ENCODE data around the gene CCL27. TPM values are rescaled to one million over a fixed set of nuclear protein-coding genes. Genes with fewer than 3 reads are reported as not detected.

The CCL27 gene
- total RNA-seq, 1 experiment from 2014 or later = 0.95 TPM

DNA sequence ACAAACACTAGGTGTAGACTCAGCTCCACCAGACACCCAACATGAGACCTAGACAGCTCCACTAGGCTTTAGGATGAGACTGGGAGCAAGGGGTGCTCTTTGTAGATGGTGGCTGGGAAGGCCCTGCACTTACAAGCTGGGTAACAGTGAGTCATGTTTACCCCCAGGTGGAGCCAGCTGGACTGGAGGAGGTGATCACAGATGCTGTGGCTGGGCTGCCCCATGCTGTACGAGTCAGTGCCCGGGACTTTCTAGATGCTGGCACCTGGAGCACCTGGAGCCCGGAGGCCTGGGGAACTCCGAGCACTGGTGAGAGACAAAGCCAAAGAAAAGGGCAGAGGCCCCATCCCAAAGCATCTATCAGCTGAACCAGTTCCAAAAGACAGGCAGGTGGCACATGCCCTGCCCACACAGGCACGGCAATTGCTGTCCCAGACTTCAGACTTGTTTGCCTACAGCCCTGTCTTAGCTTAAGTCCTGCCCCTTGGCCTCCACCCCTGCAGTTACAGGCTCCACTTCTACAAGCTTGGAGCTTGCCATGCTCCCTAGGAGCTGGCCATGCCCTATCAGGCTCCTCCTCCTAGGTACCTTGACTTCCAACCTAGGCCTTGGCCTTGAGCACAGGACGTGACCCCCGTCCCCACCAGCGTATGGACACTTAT, 2.7 kb downstream of the CCL27 start:
- DNase-seq (ENCODE audit: low read depth, low spot score) = no peak
- H3K4me3 ChIP-seq (ENCODE audit: low read depth in 2 of 2, low read length in 2 of 2) = no peak overlapping the region
- intact Hi-C loops (cut with micrococcal nuclease; ENCODE audit: unreplicated experiment) (no loop called here), in situ Hi-C loops (cut with HindIII; ENCODE audit: low pct_unique_long_range_greater_than_20kb, low sequenced_read_pairs) (no loop called here)
- no peaks in the 10 kb centered on the region for H3K9me3 ChIP-seq (ENCODE audit: control insufficient read depth, insufficient read depth, low read depth, low read length)
- ATAC-seq = peak; percentile 19; the same call in 1 of the 2 replicates
- H3K27me3 ChIP-seq (ENCODE audit: control insufficient read depth, insufficient read depth, low read length) = no peaks in the 10 kb centered on the region
- ChIA-PET CTCF (interaction anchor here (1.9 kb wide), 1 partner anchor 13 kb away, joined by 4 read pairs; the partner anchor contains the start of gene GALT), POLR2A (no interaction called here)
- TF ChIP-seq POLR2AphosphoS5 (IDR thresholded peaks at IDR 0.05; ENCODE audit: low read depth, low read length) (no peak), SIN3A (IDR thresholded peaks at IDR 0.05; ENCODE audit: borderline replicate concordance, insufficient read depth, low read depth, low read length) (no peak), TCF7L2 (IDR thresholded peaks at IDR 0.05; ENCODE audit: low read depth, low read length) (no peak), REST (IDR thresholded peaks at IDR 0.05; ENCODE audit: insufficient read depth in 1 of 2, low read depth in 2 of 2, low read length in 1 of 2) (no peak)
- TF ChIP-seq, protein P1, sequence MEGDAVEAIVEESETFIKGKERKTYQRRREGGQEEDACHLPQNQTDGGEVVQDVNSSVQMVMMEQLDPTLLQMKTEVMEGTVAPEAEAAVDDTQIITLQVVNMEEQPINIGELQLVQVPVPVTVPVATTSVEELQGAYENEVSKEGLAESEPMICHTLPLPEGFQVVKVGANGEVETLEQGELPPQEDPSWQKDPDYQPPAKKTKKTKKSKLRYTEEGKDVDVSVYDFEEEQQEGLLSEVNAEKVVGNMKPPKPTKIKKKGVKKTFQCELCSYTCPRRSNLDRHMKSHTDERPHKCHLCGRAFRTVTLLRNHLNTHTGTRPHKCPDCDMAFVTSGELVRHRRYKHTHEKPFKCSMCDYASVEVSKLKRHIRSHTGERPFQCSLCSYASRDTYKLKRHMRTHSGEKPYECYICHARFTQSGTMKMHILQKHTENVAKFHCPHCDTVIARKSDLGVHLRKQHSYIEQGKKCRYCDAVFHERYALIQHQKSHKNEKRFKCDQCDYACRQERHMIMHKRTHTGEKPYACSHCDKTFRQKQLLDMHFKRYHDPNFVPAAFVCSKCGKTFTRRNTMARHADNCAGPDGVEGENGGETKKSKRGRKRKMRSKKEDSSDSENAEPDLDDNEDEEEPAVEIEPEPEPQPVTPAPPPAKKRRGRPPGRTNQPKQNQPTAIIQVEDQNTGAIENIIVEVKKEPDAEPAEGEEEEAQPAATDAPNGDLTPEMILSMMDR (IDR thresholded peaks at IDR 0.05) = no peak
- H3K4me1 ChIP-seq (ENCODE audit: control insufficient read depth, insufficient read depth, low read length) = peaks cover 8% of the 10 kb centered on the region; the same call in 1 of the 2 replicates
- H3K36me3 ChIP-seq (ENCODE audit: control insufficient read depth, insufficient read depth, low read length) = no peaks in the 10 kb centered on the region
- H3K27ac ChIP-seq (ENCODE audit: low read length) = no peak overlapping the region
- BruUV-seq (replicated peaks) = no TSS peak

- CTCF ChIA-PET = no interaction called here
- Histone ChIP-seq H3K9me3 (ENCODE audit: control insufficient read depth, insufficient read depth, low read depth, low read length) (no peaks in the 10 kb centered on the region), H3K27me3 (ENCODE audit: control insufficient read depth, insufficient read depth, low read length) (no peaks in the 10 kb centered on the region), H3K4me1 (ENCODE audit: control insufficient read depth, insufficient read depth, low read length) (peaks cover under 1% of the 10 kb centered on the region), H3K36me3 (ENCODE audit: control insufficient read depth, insufficient read depth, low read length) (no peaks in the 10 kb centered on the region), H3K4me3 (ENCODE audit: low read depth in 2 of 2, low read length in 2 of 2) (no peak overlapping the region), H3K27ac (ENCODE audit: low read length) (no peak overlapping the region)
- intact Hi-C loops (cut with micrococcal nuclease; ENCODE audit: unreplicated experiment) = no loop called here
- DNase-seq (ENCODE audit: low read depth, low spot score) (no peak), ATAC-seq (no peak)
- in situ Hi-C loops (cut with HindIII; ENCODE audit: low pct_unique_long_range_greater_than_20kb, low sequenced_read_pairs) = no loop called here
- POLR2A ChIA-PET = no interaction called here
- no TSS peak for BruUV-seq (replicated peaks)
- no peak for TF ChIP-seq TCF7L2 (IDR thresholded peaks at IDR 0.05; ENCODE audit: low read depth, low read length)
- TF ChIP-seq SIN3A (IDR thresholded peaks at IDR 0.05; ENCODE audit: borderline replicate concordance, insufficient read depth, low read depth, low read length) = no peak
- TF ChIP-seq POLR2AphosphoS5 (IDR thresholded peaks at IDR 0.05; ENCODE audit: low read depth, low read length) = no peak
- no peak for TF ChIP-seq REST (IDR thresholded peaks at IDR 0.05; ENCODE audit: insufficient read depth in 1 of 2, low read depth in 2 of 2, low read length in 1 of 2)
- TF ChIP-seq, protein P1 (IDR thresholded peaks at IDR 0.05) = no peak
Measured at GRCh38 chr9:34658461-34658860, 4.0 kb downstream of the CCL27 start.

All from Panc1 (cell line).